WTC11 (cell line): ENCODE results near the gene SORCS2. TPM values are rescaled to one million over a fixed set of nuclear protein-coding genes. Genes with fewer than 3 reads are reported as not detected.

Experiments used
- ATAC-seq: fragments of 200-7000 bp; cut with Tn5 transposase; 2 replicates; pipeline ENCODE4 v1.10.0; 2021; ENCODE audit warnings: mild to moderate bottlenecking, moderate library complexity
- CTCF ChIA-PET: fragments of 300-600 bp; sonication (Branson Sonifier 250); formaldehyde crosslinking; loops from one replicate; lab custom pipeline; 2021; ENCODE audit warnings: antibody characterized with exemption; lab: Charles Lee
- POLR2A ChIA-PET: fragments of 350-600 bp; sonication (Branson Sonifier 250); formaldehyde crosslinking; loops from one replicate; lab custom pipeline; 2021; ENCODE audit warnings: antibody characterized with exemption; lab: Charles Lee
- DNase-seq: peaks from one replicate; pipeline ENCODE4 v3.0.0; 2021; ENCODE audit warnings: low spot score
- H3K27ac Mint-ChIP-seq: 2 replicates; pipeline ENCODE4 v1.8.0; 2021; ENCODE audit warnings: mixed read lengths
- H3K27me3 Mint-ChIP-seq: 2 replicates; pipeline ENCODE4 v1.8.0; 2021; ENCODE audit warnings: low read depth, mild to moderate bottlenecking, moderate library complexity, mixed read lengths
- H3K36me3 Mint-ChIP-seq: 2 replicates; pipeline ENCODE4 v1.8.0; 2021; ENCODE audit warnings: mixed read lengths
- H3K4me1 Mint-ChIP-seq: 2 replicates; pipeline ENCODE4 v1.8.0; 2022; ENCODE audit warnings: mixed read lengths
- H3K4me3 Mint-ChIP-seq: 2 replicates; pipeline ENCODE4 v1.8.0; 2021; ENCODE audit warnings: mild to moderate bottlenecking, moderate library complexity, mixed read lengths
- H3K9me3 Mint-ChIP-seq: 2 replicates; pipeline ENCODE4 v1.8.0; 2021; ENCODE audit warnings: mixed read lengths
- ATF2 ChIP-seq: sonication (generic); formaldehyde crosslinking; IDR thresholded peaks from 2 replicates; pipeline ENCODE4 v1.8.1; 2022; ENCODE audit warnings: low read depth, missing genetic modification reagents, borderline replicate concordance
- ATF6 ChIP-seq: sonication (generic); formaldehyde crosslinking; IDR thresholded peaks from 2 replicates; pipeline ENCODE4 v1.8.1; 2023; ENCODE audit warnings: mild to moderate bottlenecking, missing genetic modification reagents
- CREM ChIP-seq: sonication (generic); formaldehyde crosslinking; IDR thresholded peaks from 2 replicates; pipeline ENCODE4 v1.8.1; 2022; ENCODE audit warnings: mild to moderate bottlenecking, missing genetic modification reagents, moderate library complexity
- ESRRA ChIP-seq: sonication (generic); formaldehyde crosslinking; IDR thresholded peaks from 2 replicates; pipeline ENCODE4 v1.8.1; 2022; ENCODE audit warnings: mild to moderate bottlenecking, missing genetic modification reagents, borderline replicate concordance
- GABPB1 ChIP-seq: sonication (generic); formaldehyde crosslinking; IDR thresholded peaks from 2 replicates; pipeline ENCODE4 v1.8.1; 2023; ENCODE audit warnings: mild to moderate bottlenecking, missing genetic modification reagents
- JAZF1 ChIP-seq: fragments of 250-450 bp; sonication (Bioruptor Pico); IDR thresholded peaks from 2 replicates; pipeline ENCODE4 v1.9.0; 2021; ENCODE audit warnings: moderate library complexity, mild to moderate bottlenecking, inconsistent platforms
- JUN ChIP-seq: sonication (generic); formaldehyde crosslinking; IDR thresholded peaks from 2 replicates; pipeline ENCODE4 v1.8.0; 2023; ENCODE audit warnings: mild to moderate bottlenecking, missing genetic modification reagents
- MLX ChIP-seq: sonication (generic); formaldehyde crosslinking; IDR thresholded peaks from 2 replicates; pipeline ENCODE4 v1.8.1; 2023; ENCODE audit warnings: mild to moderate bottlenecking, missing genetic modification reagents, moderate library complexity
- PRRX2 ChIP-seq: fragments of 250-450 bp; sonication (Bioruptor Pico); IDR thresholded peaks from 2 replicates; pipeline ENCODE4 v1.8.0; 2021; ENCODE audit warnings: mild to moderate bottlenecking
- TCF7 ChIP-seq: sonication (generic); formaldehyde crosslinking; IDR thresholded peaks from 2 replicates; pipeline ENCODE4 v1.8.0; 2022; ENCODE audit warnings: mild to moderate bottlenecking, low read depth, missing genetic modification reagents, moderate library complexity
- TEAD1 ChIP-seq: sonication (generic); formaldehyde crosslinking; IDR thresholded peaks from 2 replicates; pipeline ENCODE4 v1.8.0; 2022; ENCODE audit warnings: mild to moderate bottlenecking, missing genetic modification reagents
- ZBTB21 ChIP-seq: sonication (generic); formaldehyde crosslinking; IDR thresholded peaks from 2 replicates; pipeline ENCODE4 v1.8.1; 2023; ENCODE audit warnings: mild to moderate bottlenecking, missing genetic modification reagents, borderline replicate concordance
- ZNF219 ChIP-seq: sonication (generic); formaldehyde crosslinking; IDR thresholded peaks from 2 replicates; pipeline ENCODE4 v1.8.0; 2023; ENCODE audit warnings: missing genetic modification reagents, mild to moderate bottlenecking, borderline replicate concordance
- ZNF263 ChIP-seq: sonication (generic); formaldehyde crosslinking; IDR thresholded peaks from 2 replicates; pipeline ENCODE4 v1.8.1; 2022; ENCODE audit warnings: low read depth, mild to moderate bottlenecking, moderate library complexity, missing genetic modification reagents
- ZNF317 ChIP-seq: sonication (generic); formaldehyde crosslinking; IDR thresholded peaks from 2 replicates; pipeline ENCODE4 v1.8.1; 2023; ENCODE audit warnings: low read depth, mild to moderate bottlenecking, moderate library complexity, missing genetic modification reagents, borderline replicate concordance
- ZNF396 ChIP-seq: fragments of 250-450 bp; sonication (Bioruptor Pico); IDR thresholded peaks from 2 replicates; pipeline ENCODE4 v1.8.0; 2021; ENCODE audit warnings: mild to moderate bottlenecking, moderate library complexity, borderline replicate concordance
- total RNA-seq: library from RNA; stranded (reverse); gene quantifications from 3 replicates; pipeline ENCODE4 v1.2.3, GENCODE V29; 2021
- TF ChIP-seq, protein P1 (sequence below): sonication (generic); formaldehyde crosslinking; IDR thresholded peaks from 2 replicates; pipeline ENCODE4 v1.8.1; 2022; ENCODE audit warnings: mild to moderate bottlenecking, missing genetic modification reagents, moderate library complexity, borderline replicate concordance
- TF ChIP-seq, protein P2 (sequence below): fragments of 250-450 bp; sonication (Bioruptor Pico); IDR thresholded peaks from 2 replicates; pipeline ENCODE4 v2.1.2; 2022; ENCODE audit warnings: mild to moderate bottlenecking, moderate library complexity
- TF ChIP-seq, protein P3 (sequence below): sonication (generic); formaldehyde crosslinking; IDR thresholded peaks from 2 replicates; pipeline ENCODE4 v1.8.1; 2023; ENCODE audit warnings: mild to moderate bottlenecking, moderate library complexity, missing genetic modification reagents
- TF ChIP-seq, protein P4 (sequence below): sonication (generic); formaldehyde crosslinking; IDR thresholded peaks from 2 replicates; pipeline ENCODE4 v1.8.0; 2022; ENCODE audit warnings: mild to moderate bottlenecking, missing genetic modification reagents
- TF ChIP-seq, protein P5 (sequence below): sonication (generic); formaldehyde crosslinking; IDR thresholded peaks from 2 replicates; pipeline ENCODE4 v1.8.1; 2023; ENCODE audit warnings: mild to moderate bottlenecking, missing genetic modification reagents, moderate library complexity

SORCS2 gene
- total RNA-seq, 1 experiment from 2014 or later, result 6.6 TPM

DNA sequence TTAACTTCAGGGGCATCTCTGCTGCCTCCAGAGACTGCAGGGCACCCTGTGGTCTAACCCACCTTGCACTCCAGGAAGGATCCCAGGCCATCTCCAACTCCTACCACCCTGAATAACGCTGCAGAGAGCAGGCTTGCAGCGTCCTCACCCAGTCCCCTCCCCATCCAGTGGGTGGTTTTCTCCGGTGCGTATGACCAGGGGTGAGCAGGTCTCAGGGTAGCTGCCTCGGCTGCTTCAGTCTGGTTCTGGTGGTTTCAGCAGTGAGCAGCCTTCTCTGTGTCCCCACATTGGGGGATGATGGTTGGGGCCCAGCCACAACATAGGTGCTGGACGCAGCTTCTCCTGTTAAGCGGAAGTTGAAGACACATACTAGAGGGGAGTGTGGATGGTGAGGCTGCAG is 38.6 kb upstream of the SORCS2 start:
- Mint-ChIP-seq H3K27me3 (no peaks in the 10 kb centered on the region; the same call in 1 of the 2 replicates), H3K36me3 (no peaks in the 10 kb centered on the region), H3K4me1 (0 out of 2 replicates have a peak, but pooled peaks cover 7% of the 10 kb centered on the region), H3K27ac (no peak overlapping the region), H3K4me3 (no peak overlapping the region), H3K9me3 (no peaks in the 10 kb centered on the region)
- ChIA-PET POLR2A (no interaction called here), CTCF (interaction anchor here (1.0 to 1.1 kb wide), 2 partner anchors 15 to 48 kb away, joined by 3 read pairs; no protein-coding TSS in a partner anchor)
- no peak for ATAC-seq
- TF ChIP-seq ZBTB21 (no peak), MLX (CRISPR knock-in tag) (no peak), ZNF317 (no peak), ATF6 (CRISPR knock-in tag) (no peak), JUN (CRISPR knock-in tag) (no peak)
- TF ChIP-seq, protein P1, sequence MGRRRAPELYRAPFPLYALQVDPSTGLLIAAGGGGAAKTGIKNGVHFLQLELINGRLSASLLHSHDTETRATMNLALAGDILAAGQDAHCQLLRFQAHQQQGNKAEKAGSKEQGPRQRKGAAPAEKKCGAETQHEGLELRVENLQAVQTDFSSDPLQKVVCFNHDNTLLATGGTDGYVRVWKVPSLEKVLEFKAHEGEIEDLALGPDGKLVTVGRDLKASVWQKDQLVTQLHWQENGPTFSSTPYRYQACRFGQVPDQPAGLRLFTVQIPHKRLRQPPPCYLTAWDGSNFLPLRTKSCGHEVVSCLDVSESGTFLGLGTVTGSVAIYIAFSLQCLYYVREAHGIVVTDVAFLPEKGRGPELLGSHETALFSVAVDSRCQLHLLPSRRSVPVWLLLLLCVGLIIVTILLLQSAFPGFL (CRISPR knock-in tag), result no peak
- TF ChIP-seq, protein P2, sequence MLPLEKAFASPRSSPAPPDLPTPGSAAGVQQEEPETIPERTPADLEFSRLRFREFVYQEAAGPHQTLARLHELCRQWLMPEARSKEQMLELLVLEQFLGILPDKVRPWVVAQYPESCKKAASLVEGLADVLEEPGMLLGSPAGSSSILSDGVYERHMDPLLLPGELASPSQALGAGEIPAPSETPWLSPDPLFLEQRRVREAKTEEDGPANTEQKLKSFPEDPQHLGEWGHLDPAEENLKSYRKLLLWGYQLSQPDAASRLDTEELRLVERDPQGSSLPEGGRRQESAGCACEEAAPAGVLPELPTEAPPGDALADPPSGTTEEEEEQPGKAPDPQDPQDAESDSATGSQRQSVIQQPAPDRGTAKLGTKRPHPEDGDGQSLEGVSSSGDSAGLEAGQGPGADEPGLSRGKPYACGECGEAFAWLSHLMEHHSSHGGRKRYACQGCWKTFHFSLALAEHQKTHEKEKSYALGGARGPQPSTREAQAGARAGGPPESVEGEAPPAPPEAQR, result no peak
- TF ChIP-seq, protein P3, sequence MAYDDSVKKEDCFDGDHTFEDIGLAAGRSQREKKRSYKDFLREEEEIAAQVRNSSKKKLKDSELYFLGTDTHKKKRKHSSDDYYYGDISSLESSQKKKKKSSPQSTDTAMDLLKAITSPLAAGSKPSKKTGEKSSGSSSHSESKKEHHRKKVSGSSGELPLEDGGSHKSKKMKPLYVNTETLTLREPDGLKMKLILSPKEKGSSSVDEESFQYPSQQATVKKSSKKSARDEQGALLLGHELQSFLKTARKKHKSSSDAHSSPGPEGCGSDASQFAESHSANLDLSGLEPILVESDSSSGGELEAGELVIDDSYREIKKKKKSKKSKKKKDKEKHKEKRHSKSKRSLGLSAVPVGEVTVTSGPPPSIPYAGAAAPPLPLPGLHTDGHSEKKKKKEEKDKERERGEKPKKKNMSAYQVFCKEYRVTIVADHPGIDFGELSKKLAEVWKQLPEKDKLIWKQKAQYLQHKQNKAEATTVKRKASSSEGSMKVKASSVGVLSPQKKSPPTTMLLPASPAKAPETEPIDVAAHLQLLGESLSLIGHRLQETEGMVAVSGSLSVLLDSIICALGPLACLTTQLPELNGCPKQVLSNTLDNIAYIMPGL (CRISPR knock-in tag), result no peak
- no peak for DNase-seq

DNA sequence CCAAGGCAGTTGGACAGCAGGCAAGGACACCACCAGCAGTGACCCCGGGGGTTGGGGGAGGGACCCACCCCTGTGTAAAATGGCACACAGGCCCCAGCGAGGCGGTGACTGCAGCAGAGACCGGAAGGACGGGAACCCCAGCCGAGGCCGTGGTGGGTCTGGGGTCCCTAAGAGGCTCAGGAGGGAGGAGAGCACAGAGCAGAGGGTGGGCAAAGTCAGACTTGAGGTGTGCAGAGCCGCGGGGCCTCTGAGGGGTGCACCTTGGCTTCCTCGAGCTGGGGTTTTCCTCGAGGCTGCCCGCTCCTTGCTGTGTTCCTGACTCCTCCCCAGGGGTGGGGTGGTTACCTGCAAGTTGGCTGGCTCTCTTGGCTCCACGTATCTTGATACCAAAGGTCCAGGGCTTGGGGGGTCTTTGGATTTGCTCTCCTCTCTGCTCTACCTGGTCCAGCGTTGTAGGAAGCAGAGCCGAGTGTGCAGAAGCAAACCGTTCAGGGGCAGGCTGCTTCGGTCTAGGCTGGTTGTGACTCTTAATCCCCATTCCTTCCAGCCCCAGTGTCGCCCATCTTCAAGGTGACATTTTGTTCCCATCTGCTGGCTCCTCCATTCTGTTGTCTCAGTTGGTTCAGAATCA is 37.9 kb upstream of the SORCS2 start:
- DNase-seq, result no peak
- ChIA-PET POLR2A (no interaction called here), CTCF (interaction anchor here (1.0 to 1.1 kb wide), 2 partner anchors 16 to 48 kb away, joined by 3 read pairs; no protein-coding TSS in a partner anchor)
- Mint-ChIP-seq H3K27me3 (no peaks in the 10 kb centered on the region; the same call in 1 of the 2 replicates), H3K4me1 (0 out of 2 replicates have a peak, but pooled peaks cover 7% of the 10 kb centered on the region), H3K36me3 (no peaks in the 10 kb centered on the region), H3K9me3 (no peaks in the 10 kb centered on the region)
- ATAC-seq, result no peak
- TF ChIP-seq, protein P4, sequence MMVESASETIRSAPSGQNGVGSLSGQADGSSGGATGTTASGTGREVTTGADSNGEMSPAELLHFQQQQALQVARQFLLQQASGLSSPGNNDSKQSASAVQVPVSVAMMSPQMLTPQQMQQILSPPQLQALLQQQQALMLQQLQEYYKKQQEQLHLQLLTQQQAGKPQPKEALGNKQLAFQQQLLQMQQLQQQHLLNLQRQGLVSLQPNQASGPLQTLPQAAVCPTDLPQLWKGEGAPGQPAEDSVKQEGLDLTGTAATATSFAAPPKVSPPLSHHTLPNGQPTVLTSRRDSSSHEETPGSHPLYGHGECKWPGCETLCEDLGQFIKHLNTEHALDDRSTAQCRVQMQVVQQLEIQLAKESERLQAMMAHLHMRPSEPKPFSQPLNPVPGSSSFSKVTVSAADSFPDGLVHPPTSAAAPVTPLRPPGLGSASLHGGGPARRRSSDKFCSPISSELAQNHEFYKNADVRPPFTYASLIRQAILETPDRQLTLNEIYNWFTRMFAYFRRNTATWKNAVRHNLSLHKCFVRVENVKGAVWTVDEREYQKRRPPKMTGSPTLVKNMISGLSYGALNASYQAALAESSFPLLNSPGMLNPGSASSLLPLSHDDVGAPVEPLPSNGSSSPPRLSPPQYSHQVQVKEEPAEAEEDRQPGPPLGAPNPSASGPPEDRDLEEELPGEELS (CRISPR knock-in tag), result no peak
- no peak for TF ChIP-seq JAZF1
- no peak for TF ChIP-seq GABPB1 (CRISPR knock-in tag)
- no peak for TF ChIP-seq ESRRA (CRISPR knock-in tag)
- no peak for TF ChIP-seq CREM (CRISPR knock-in tag)
- no peak for TF ChIP-seq TCF7
- TF ChIP-seq ZNF396, result no peak
- no peak for TF ChIP-seq PRRX2 (CRISPR knock-in tag)
- TF ChIP-seq, protein P5, sequence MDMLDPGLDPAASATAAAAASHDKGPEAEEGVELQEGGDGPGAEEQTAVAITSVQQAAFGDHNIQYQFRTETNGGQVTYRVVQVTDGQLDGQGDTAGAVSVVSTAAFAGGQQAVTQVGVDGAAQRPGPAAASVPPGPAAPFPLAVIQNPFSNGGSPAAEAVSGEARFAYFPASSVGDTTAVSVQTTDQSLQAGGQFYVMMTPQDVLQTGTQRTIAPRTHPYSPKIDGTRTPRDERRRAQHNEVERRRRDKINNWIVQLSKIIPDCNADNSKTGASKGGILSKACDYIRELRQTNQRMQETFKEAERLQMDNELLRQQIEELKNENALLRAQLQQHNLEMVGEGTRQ, result no peak
- TF ChIP-seq ZNF219, result no peak
- no peak for TF ChIP-seq TEAD1 (CRISPR knock-in tag)
- TF ChIP-seq ZNF263 (CRISPR knock-in tag), result no peak
- no peak for TF ChIP-seq ATF2 (CRISPR knock-in tag)
- TF ChIP-seq, all 79 proteins: peak for 0
- H3K4me3 Mint-ChIP-seq, result no peak overlapping the region
- no peak overlapping the region for H3K27ac Mint-ChIP-seq
